Activated CD4-positive, alpha-beta T cell treated with anti-CD3 and anti-CD28 coated beads, Interleukin-2, Interleukin-4, amounts not matched to agents 100 ng/mL and 50 ng/mL, durations not matched to agents 16 hours and 8 hours (primary cell): ENCODE data around the gene GIGYF1.
A peak's percentile ranks its signal among the peaks of the same experiment; 100 is the strongest.
"Not testable (repeated sequence)": the region's sequence is repeated elsewhere in the genome, so short reads cannot be mapped to it uniquely, and the experiment has no call there.

ENCODE experiments used
- DNase-seq: peaks from one replicate; pipeline ENCODE4 v3.0.0-alpha.2; 2020; ENCODE audit warnings: low spot score

Gene GIGYF1

GRCh38 chr7:100671353-100672327 is 22.4 kb downstream of the GIGYF1 start:
- DNase-seq: no peak

- DNase-seq: no peak
Measured at GRCh38 chr7:100670074-100670473, 24.0 kb downstream of the GIGYF1 start.

DNA sequence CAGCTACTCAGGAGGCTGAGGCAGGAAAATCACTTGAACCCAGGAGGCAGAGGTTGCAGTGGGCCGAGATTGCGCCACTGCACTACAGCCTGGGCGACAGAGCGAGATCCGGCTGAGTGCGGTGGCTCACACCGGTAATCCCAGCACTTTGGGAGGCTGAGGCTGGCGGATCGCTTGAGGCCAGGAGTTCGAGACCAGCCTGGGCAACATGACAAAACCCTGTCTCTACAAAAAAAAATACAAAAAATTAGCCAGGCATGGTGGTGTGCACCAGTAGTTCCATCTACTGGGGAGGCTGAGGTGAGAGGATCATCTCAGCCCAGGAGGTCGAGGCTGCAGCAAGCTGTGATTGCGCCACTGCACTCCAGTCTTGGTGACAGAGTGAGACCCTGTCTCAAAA is 24.9 kb downstream of the GIGYF1 start:
- not testable (repeated sequence) for DNase-seq

GRCh38 chr7:100668069-100668449 is 26.0 kb downstream of the GIGYF1 start:
- no peak for DNase-seq

GRCh38 chr7:100667331-100668068 is 26.6 kb downstream of the GIGYF1 start:
- no peak for DNase-seq

DNA sequence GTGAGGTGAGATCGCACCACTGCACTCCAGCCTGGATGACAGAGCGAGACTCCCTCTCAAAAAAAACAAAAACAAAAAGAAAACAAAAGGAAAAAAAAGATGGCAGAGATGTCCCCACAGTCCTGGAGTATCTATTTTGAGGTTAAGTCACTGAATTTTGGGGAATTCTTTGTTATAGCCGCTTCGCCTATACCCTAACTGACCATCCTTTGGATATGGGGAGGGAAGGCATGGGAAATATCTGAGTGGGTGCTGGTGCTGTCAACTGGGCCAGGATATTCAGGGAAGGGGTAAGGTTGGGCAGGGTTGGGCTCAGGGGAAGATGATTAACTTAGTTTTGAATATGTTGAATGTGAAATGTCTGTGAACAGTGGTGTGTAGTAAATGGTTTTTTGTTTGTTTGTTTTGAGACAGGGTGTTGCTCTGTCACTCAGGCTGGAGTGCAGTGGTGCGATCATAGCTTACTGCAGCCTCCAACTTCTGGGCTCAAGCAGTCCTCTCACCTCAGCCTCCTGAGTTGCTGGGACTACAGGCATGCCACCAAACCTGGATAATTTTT is 28.8 kb downstream of the GIGYF1 start:
- no peak for DNase-seq

DNA sequence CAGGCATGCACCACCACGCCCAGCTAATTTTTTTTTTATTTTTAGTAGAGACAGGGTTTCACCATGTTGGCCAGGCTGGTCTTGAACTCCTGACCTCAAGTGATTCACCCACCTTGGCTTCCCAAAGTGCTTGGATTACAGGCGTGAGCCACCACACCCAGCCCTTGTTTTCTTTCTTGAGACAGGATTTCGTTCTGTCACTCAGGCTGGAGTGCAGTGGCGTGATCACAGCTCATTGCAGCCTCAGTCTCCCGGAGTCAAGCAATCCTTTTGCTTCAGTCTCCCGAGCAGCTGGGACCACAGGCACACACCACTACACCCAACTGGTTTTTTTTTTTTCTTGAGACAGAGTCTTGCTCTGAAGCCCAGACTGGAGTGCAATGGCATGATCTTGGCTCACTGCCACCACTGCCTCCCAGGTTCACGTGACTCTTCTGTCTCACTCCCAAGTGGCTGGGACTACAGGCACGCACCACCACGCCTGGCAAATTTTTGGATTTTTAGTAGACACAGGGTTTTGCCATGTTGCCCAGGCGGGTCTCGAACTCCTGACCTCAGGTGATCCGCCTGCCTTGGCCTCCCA is 31.8 kb downstream of the GIGYF1 start:
- not testable (repeated sequence) for DNase-seq

DNA sequence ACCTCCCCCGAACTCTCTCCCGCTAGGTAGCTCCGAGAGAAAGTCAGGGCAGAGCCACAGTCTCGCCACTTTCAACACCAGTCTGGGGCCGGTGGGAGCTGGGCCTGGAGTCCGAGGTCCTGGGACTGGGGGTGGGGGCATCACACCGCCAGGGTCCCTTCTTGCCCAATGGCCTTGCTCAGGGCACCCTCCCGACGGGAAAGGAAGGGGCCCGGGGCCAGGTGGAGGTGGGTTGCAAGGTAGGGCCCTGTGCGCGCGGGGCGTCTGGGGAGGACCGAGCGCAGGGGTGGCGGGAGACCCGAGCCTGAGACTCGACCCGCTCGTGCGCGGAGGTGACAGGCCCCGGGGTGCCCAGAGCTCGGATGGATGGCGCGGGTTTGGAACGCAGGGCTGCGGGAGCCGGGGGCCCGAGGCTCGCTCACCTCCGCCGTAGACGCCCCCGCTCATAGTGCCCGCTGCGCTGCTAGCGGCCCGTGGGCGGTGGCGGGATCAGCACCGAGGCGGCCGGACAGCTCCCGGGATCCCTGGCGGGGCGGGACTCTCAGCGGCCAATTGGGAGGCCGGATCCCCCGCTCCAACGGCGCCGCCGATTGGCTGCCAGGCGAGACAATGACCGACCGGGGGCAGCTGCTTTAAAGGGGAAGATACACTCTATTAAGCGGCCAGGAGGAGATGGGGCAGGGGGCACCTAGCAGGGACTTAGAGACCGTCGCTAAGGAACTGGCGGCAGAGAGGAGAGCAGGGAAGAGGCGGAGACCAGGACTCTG is 38.0 kb downstream of the GIGYF1 start, which contains the start of gene ACTL6B:
Gene ACTL6B, minus strand, starts transcription at position 541 of the 767 bp plus-strand sequence. Its CDS starts 94 bp downstream, at position 447.
- peak; percentile 35 for DNase-seq

GRCh38 chr7:100654908-100655831 is 38.9 kb downstream of the GIGYF1 start:
- no peak for DNase-seq

- DNase-seq: no peak
Measured at GRCh38 chr7:100649826-100650565, 44.1 kb downstream of the GIGYF1 start.

- no peak for DNase-seq
Measured at GRCh38 chr7:100642534-100642907, 51.5 kb downstream of the GIGYF1 start.

- no peak for DNase-seq
Measured at GRCh38 chr7:100641860-100642533, 52.1 kb downstream of the GIGYF1 start.

DNA sequence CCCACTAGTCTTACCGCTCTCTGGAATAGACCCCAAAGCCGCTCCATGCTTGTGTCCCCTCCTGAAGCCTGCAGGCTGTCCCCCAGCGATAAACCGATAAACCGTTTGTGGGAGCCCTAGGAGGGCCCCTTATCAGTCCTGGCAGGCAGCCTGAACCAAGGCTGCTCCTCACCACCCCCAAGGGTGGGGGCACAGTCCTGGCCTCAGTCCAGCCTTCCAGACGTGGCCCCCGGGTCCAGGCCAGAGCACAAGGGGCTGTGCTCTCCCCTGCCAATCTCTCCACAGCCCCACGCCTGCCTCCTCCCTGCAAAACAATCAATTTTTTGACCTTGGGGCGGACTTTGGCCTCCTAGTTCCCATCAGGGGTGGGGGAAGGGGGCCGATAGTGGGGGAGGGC is 52.6 kb downstream of the GIGYF1 start, which contains the start of gene TFR2:
Gene TFR2, minus strand, starts transcription at position 90 of the 397 bp plus-strand sequence. Its CDS starts 43 bp downstream, at position 47.
- no peak for DNase-seq

DNA sequence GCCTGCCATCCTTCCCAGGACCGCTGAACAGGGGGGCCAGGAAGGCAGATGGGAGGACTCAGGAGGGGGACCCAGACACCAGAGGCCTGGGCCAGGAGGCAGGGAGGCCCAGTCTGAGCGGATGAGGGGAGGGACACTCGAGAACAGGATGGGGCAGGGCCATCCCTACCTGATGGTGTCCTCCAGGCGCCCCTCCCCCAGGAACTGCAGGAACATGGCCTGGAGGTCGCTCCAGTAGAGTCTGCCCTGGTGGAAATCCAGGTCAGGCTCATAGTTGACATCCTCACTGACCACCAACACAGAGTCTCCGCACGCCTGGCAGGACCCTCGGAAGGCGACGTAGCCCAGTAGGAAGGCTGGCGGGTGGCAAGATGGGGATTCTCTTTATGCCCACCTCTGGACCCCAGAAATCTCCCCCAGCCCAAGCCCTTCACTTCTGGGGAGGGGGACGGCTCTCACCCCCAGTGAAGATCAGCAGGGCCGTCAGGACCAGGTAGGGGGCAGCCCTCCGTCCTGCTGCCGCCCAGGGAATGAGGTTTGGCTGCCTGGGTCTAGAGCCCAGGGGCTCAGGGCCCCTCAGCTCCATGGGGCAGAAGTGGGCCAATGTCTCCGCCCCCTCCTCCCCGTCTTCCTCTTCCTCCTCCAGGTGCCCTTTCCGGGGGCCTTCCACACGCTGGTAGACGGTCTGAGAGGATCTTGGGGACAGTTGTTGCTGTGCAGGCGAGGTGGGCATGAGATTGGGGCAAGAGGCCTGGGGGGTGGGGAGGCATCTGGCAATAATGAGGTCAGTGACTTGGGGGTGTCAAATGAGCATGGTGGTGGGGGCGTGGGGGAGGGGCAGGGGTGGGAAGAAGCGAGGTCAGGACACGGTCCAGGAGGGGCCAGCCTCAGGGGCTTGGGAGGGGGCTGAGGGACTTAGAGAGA is 53.3 kb downstream of the GIGYF1 start:
- no peak for DNase-seq

- no peak for DNase-seq
Measured at GRCh38 chr7:100639995-100640516, 54.0 kb downstream of the GIGYF1 start.

- peak; percentile 66 for DNase-seq
Measured at GRCh38 chr7:100632951-100633717, 60.9 kb downstream of the GIGYF1 start.

GRCh38 chr7:100630066-100630465 is 64.0 kb downstream of the GIGYF1 start:
- DNase-seq: no peak
